Mononuclear cell (primary cell): ENCODE results near the gene TBC1D5. TPM values are rescaled to one million over a fixed set of nuclear protein-coding genes. Genes with fewer than 3 reads are reported as not detected.
"Not testable (repeated sequence)": the region's sequence is repeated elsewhere in the genome, so short reads cannot be mapped to it uniquely, and the experiment has no call there.

Experiments
- H3K27me3 ChIP-seq: 2 replicates; pipeline ENCODE4 v1.6.0; 2011; ENCODE audit warnings: low read length, control low read depth; ENCODE audit not compliant: insufficient read depth
- H3K4me1 ChIP-seq: 2 replicates; pipeline ENCODE4 v1.5.1; 2011; ENCODE audit warnings: mild to moderate bottlenecking, low read length, control low read depth; ENCODE audit not compliant: insufficient read depth
- H3K4me3 ChIP-seq: 2 replicates; pipeline ENCODE4 v1.5.1; 2011; ENCODE audit warnings: mild to moderate bottlenecking, low read length, moderate library complexity
- H3K9me3 ChIP-seq: 2 replicates; pipeline ENCODE4 v1.5.1; 2011; ENCODE audit warnings: low read depth, mild to moderate bottlenecking, control low read depth, low read length
- total RNA-seq: library from RNA; depleted of rRNA; stranded (reverse); fragments of >200 nt; gene quantifications from one replicate; pipeline ENCODE4 v1.2.3, GENCODE V29; 2012

The TBC1D5 gene
- total RNA-seq, 1 donor: 78.4 TPM

- Histone ChIP-seq H3K4me1 (peaks cover 39% of the 10 kb centered on the region), H3K9me3 (no peaks in the 10 kb centered on the region), H3K4me3 (no peak overlapping the region), H3K27me3 (no peaks in the 10 kb centered on the region)
Measured at GRCh38 chr3:17740721-17741141, 1.7 kb downstream of the TBC1D5 start.

- H3K4me1 ChIP-seq: peaks cover 43% of the 10 kb centered on the region
- no peak overlapping the region for H3K4me3 ChIP-seq
- no peaks in the 10 kb centered on the region for H3K27me3 ChIP-seq
- no peaks in the 10 kb centered on the region for H3K9me3 ChIP-seq
Measured at GRCh38 chr3:17738921-17739320, 3.5 kb downstream of the TBC1D5 start.

- H3K9me3 ChIP-seq: no peaks in the 10 kb centered on the region
- H3K4me3 ChIP-seq: no peak overlapping the region
- no peaks in the 10 kb centered on the region for H3K27me3 ChIP-seq
- peaks cover 40% of the 10 kb centered on the region for H3K4me1 ChIP-seq
Measured at GRCh38 chr3:17738219-17738618, 4.2 kb downstream of the TBC1D5 start.

- H3K27me3 ChIP-seq: no peaks in the 10 kb centered on the region
- peaks cover 38% of the 10 kb centered on the region for H3K4me1 ChIP-seq
- no peak overlapping the region for H3K4me3 ChIP-seq
- H3K9me3 ChIP-seq: no peaks in the 10 kb centered on the region
Measured at GRCh38 chr3:17737591-17737990, 4.8 kb downstream of the TBC1D5 start.

- not testable (repeated sequence) for H3K27me3 ChIP-seq, H3K9me3 ChIP-seq, H3K4me3 ChIP-seq
- H3K4me1 ChIP-seq: peaks cover 26% of the 10 kb centered on the region
Measured at GRCh38 chr3:17735362-17735761, 7.1 kb downstream of the TBC1D5 start.

- no peak overlapping the region for H3K4me3 ChIP-seq
- peaks cover 14% of the 10 kb centered on the region for H3K4me1 ChIP-seq
- no peaks in the 10 kb centered on the region for H3K27me3 ChIP-seq
- no peaks in the 10 kb centered on the region for H3K9me3 ChIP-seq
Measured at GRCh38 chr3:17733768-17734167, 8.7 kb downstream of the TBC1D5 start.

- peaks cover 10% of the 10 kb centered on the region for H3K4me1 ChIP-seq
- H3K4me3 ChIP-seq: no peak overlapping the region
- no peaks in the 10 kb centered on the region for H3K27me3 ChIP-seq
- H3K9me3 ChIP-seq: no peaks in the 10 kb centered on the region
Measured at GRCh38 chr3:17733215-17733614, 9.2 kb downstream of the TBC1D5 start.

GRCh38 chr3:17730318-17730967, 12.0 kb downstream of the TBC1D5 start:
- Histone ChIP-seq H3K27me3 (no peaks in the 10 kb centered on the region), H3K4me3 (no peak overlapping the region), H3K9me3 (no peaks in the 10 kb centered on the region), H3K4me1 (peaks cover 10% of the 10 kb centered on the region)

- Histone ChIP-seq H3K4me3 (no peak overlapping the region), H3K9me3 (no peaks in the 10 kb centered on the region), H3K27me3 (no peaks in the 10 kb centered on the region), H3K4me1 (no peaks in the 10 kb centered on the region)
Measured at GRCh38 chr3:17726313-17726712, 16.1 kb downstream of the TBC1D5 start.

- not testable (repeated sequence) for H3K9me3 ChIP-seq, H3K4me3 ChIP-seq, H3K4me1 ChIP-seq, H3K27me3 ChIP-seq
Measured at GRCh38 chr3:17725844-17726243, 16.6 kb downstream of the TBC1D5 start.

GRCh38 chr3:17724948-17725347, 17.5 kb downstream of the TBC1D5 start:
- no peaks in the 10 kb centered on the region for H3K9me3 ChIP-seq
- no peak overlapping the region for H3K4me3 ChIP-seq
- no peaks in the 10 kb centered on the region for H3K4me1 ChIP-seq
- no peaks in the 10 kb centered on the region for H3K27me3 ChIP-seq

GRCh38 chr3:17724122-17724521, 18.3 kb downstream of the TBC1D5 start:
- Histone ChIP-seq H3K27me3 (no peaks in the 10 kb centered on the region), H3K4me1 (no peaks in the 10 kb centered on the region), H3K9me3 (no peaks in the 10 kb centered on the region), H3K4me3 (no peak overlapping the region)

- H3K27me3 ChIP-seq: no peaks in the 10 kb centered on the region
- H3K9me3 ChIP-seq: peaks cover 16% of the 10 kb centered on the region
- no peak overlapping the region for H3K4me3 ChIP-seq
- no peaks in the 10 kb centered on the region for H3K4me1 ChIP-seq
Measured at GRCh38 chr3:17717411-17717810, 25.0 kb downstream of the TBC1D5 start.

- no peaks in the 10 kb centered on the region for H3K27me3 ChIP-seq
- H3K4me1 ChIP-seq: no peaks in the 10 kb centered on the region
- H3K4me3 ChIP-seq: no peak overlapping the region
Measured at GRCh38 chr3:17714473-17714872, 28.0 kb downstream of the TBC1D5 start.

GRCh38 chr3:17709236-17709810, 33.1 kb downstream of the TBC1D5 start:
- no peak overlapping the region for H3K4me3 ChIP-seq
- H3K4me1 ChIP-seq: no peaks in the 10 kb centered on the region
- H3K9me3 ChIP-seq: peaks cover 5% of the 10 kb centered on the region
- H3K27me3 ChIP-seq: no peaks in the 10 kb centered on the region

More at GRCh38 chr3:17714473-17714872, 28.0 kb downstream of the TBC1D5 start:
- peaks cover 16% of the 10 kb centered on the region for H3K9me3 ChIP-seq
